Ovary (tissue), 3 donors: Measurements from ENCODE around the gene MMP24.

Experiments
- EP300 ChIP-seq: sonication (generic); formaldehyde crosslinking; IDR thresholded peaks from one replicate; pipeline ENCODE4 v1.6.1; 2017; ENCODE audit warnings: antibody characterized with exemption
- POLR2A ChIP-seq: fragments of 450-650 bp; IDR thresholded peaks from one replicate; pipeline ENCODE4 v1.6.1; 2017; ENCODE audit warnings: antibody characterized with exemption, mild to moderate bottlenecking, moderate library complexity
- TF ChIP-seq, protein P1 (sequence below), 3 donors: fragments of 450-650 bp in 2 of 3; fragments of 200-600 bp in 1 of 3; IDR thresholded peaks; one replicate each; pipeline versions ENCODE4 v1.5.1 to v1.8.0; 2016 to 2022; ENCODE audit warnings: antibody characterized with exemption in 3 of 3, mild to moderate bottlenecking in 1 of 3
- donor health status: DM: no; HTN: no; CAD: no.

- TF ChIP-seq, protein P1, sequence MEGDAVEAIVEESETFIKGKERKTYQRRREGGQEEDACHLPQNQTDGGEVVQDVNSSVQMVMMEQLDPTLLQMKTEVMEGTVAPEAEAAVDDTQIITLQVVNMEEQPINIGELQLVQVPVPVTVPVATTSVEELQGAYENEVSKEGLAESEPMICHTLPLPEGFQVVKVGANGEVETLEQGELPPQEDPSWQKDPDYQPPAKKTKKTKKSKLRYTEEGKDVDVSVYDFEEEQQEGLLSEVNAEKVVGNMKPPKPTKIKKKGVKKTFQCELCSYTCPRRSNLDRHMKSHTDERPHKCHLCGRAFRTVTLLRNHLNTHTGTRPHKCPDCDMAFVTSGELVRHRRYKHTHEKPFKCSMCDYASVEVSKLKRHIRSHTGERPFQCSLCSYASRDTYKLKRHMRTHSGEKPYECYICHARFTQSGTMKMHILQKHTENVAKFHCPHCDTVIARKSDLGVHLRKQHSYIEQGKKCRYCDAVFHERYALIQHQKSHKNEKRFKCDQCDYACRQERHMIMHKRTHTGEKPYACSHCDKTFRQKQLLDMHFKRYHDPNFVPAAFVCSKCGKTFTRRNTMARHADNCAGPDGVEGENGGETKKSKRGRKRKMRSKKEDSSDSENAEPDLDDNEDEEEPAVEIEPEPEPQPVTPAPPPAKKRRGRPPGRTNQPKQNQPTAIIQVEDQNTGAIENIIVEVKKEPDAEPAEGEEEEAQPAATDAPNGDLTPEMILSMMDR (IDR thresholded peaks at IDR 0.05), result no peak
- TF ChIP-seq POLR2A (no peak), EP300 (no peak)
These were observed 85.3 kb downstream of the MMP24 start for GRCh38 chr20:35311822-35312221.
